Islet precursor cell (in vitro differentiated cells): ENCODE data around the gene TAOK1.
"Not testable (repeated sequence)": the region's sequence is repeated elsewhere in the genome, so short reads cannot be mapped to it uniquely, and the experiment has no call there.

Experiments
- DNase-seq: peaks from one replicate; pipeline ENCODE4 v3.0.0-alpha.2; 2018

TAOK1 gene

DNA sequence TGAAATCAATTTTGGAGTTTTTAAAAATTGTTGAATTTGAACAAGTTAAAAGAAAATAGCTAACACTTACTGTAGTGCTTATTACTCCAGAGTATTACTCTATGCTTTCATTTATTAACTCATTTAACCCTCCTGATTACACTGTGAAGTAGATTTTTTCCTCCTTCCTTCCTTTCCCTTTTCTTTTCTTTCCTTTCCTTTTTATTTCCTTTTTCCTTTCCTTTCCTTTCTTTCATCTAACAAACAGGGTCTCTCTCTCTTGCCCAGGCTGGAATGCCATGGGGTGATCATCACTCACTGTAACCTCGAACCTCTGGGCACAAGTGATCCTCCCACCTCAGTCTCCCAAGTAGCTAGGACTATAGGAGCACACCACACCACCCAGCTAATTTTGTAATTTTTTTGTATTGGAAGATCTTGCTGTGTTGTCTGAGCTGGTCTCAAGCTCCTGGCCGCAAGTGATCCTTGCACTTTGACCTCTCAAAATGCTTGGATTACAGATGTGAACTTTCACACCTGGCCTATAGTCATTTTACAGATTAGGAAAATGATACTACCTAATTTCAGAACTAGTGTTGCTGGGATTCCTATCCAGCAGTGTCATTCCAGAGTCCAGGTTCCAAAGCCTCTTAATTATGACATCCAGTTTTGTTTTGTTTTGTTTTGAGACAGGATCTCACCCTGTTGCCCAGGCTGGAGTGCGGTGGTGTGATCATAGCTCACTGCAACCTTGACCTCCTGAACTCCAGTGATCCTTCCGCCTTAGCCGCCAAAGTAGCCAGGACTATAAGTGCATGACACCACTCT, 59.9 kb downstream of the TAOK1 start:
- DNase-seq, result no peak

- no peak for DNase-seq
Observed at GRCh38 chr17:29451121-29451742, 61.1 kb downstream of the TAOK1 start.

- DNase-seq, result no peak
Observed at GRCh38 chr17:29458066-29458465, 67.9 kb downstream of the TAOK1 start.

DNA sequence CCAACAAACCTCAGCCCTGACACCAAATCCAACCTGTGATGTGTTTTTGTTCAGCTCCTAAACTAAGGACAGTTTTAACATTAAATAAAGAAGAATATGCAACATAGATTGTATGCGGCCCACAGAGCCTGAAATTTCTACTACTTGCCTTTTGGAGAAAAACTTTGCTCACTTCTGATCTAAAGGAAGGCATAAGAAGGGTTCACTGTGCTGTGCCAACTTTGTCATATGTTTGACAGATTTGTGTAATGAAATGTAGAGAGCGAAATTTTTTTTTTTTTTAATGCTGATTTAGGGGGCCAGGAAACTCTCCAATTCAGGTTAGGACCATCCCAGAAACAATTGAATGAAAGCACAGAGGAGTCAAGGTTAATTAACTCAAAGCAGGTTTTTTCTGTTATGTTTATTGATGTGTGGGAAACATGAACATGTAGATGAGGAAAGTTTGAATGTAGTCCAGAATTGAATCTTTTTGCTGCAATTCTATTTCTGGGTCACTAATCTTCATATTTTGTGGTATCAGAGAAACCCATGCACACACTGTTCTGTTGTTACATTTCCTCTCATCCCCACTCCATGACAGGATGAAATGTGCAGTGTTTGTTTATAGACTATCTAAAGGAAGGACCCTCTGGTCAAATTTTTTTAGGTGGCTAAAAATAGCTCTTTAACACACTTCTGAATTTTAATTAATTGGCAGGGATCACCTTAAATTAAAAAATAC, 71.5 kb downstream of the TAOK1 start:
- no peak for DNase-seq

GRCh38 chr17:29469276-29469675, 79.1 kb downstream of the TAOK1 start:
- no peak for DNase-seq

DNA sequence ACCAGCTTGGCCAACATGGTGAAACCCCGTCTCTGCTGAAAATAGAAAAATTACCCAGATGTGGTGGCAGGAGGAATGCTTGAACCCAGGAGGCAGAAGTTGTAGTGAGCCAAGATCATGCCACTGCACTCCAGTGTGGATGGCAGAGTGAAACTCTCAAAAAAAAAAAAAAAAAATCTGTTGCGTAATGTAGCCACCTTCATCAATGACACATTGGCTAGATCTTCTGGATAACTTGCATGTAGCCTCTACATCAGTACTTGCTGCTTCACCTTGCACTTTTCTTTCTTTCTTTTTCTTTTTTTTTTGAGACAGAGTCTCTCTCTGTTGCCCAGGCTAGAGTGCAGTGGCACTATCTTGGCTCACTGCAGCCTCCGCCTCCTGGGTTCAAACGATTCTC, 83.3 kb downstream of the TAOK1 start:
- not testable (repeated sequence) for DNase-seq

- no peak for DNase-seq
Observed at GRCh38 chr17:29474297-29474696, 84.1 kb downstream of the TAOK1 start.

DNA sequence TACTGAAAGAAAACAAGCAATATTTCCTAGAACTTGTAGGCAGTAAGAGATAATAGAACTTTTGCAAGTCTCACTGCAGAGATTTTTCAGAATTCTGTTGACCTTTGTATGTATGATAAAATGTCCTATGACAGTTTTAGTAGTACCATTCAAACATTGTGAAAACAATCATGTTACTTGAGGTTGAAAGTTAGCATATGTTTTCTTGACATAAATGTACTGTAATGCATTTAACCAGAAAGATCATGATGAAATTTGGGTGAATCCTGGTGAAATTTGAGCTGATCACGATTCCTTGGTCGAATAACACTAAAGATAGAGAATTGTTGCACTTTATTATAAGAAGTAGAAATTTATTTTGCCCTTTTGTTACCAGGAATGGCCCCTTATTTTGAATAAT, 85.7 kb downstream of the TAOK1 start:
- DNase-seq, result no peak

DNA sequence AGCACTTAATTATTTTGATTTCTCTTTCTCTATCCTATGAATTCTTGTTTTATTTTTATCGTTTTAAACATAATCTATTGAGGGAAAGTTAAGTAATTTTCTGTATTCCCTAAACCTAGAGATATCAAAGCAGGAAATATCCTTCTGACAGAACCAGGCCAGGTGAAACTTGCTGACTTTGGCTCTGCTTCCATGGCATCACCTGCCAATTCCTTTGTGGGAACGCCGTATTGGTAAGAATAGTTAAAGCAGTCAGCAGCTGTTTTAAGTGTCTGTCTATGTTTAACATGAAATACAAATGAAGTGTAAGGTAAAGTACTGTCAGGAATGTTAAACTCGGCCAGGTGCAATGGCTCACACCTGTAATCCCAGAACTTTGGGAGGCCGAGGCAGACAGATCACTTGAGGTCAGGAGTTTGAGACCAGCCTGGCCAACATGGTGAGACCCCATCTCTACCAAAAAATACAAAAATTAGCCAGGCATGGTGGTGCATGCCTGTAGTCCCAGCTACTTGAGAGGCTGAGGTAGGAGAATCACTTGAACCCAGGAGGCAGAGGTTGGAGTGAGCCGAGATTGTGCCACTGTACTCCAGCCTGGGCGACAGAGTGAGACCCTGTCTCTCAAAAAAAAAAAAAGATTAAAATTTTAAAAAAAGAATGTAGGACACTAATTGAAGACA, 90.2 kb downstream of the TAOK1 start:
- DNase-seq, result not testable (repeated sequence)

GRCh38 chr17:29483503-29483902, 93.3 kb downstream of the TAOK1 start:
- DNase-seq, result no peak

DNA sequence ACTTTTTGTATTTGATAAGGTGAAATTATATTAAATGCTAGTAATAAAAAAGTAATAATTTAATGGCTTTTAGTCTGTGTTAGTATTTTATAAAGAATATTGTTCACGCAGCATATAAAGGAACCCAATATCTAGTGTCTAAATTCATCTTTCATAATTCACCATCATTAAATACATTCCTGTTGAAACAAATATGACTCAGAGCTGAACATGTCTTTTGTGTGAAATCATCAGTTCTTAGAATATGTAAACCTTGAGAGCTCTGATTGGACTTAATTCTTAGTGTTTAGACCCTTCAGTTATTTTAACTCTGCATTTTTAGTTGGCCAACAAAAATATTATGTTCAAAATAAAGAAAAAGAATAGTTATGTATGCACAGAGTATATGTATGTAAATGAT, 104.8 kb downstream of the TAOK1 start:
- no peak for DNase-seq

DNA sequence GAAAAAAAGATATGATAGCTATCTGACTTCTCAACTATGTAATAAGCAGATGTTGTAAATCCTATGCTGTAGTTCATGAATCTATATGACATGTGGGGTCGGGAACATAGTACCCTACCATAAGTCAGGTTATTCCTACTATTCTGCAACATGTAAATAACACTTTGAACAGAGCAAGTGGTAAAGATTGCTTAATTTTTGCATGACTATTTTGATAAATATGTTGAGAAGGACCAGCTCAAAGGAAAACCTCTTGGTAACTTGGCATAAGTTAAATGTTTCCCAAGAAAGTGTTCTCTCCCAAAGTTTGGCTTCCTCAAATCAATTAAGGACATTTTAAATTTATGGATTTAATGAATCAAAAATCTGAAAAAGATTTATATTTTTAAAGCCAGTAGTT, 114.5 kb downstream of the TAOK1 start:
- no peak for DNase-seq

DNA sequence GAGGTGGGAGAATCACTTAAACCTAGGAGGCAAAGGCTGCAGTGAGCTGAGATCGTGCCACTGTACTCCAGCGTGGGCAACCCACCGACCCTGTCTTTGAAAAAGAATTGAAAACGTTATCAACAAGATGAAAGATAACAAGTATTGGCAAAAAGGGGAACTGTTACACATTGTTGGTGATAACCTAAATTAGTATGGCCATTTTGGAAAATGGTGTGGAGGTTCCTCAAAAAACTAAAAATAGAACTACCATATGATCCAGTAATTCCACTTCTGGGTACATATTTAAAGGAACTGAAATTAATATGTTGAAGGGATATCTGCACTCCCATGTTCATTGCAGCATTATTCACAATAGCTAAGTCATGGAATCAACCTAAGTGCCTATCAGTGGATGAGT, 115.7 kb downstream of the TAOK1 start:
- no peak for DNase-seq

GRCh38 chr17:29510953-29511352, 120.8 kb downstream of the TAOK1 start:
- DNase-seq, result no peak

DNA sequence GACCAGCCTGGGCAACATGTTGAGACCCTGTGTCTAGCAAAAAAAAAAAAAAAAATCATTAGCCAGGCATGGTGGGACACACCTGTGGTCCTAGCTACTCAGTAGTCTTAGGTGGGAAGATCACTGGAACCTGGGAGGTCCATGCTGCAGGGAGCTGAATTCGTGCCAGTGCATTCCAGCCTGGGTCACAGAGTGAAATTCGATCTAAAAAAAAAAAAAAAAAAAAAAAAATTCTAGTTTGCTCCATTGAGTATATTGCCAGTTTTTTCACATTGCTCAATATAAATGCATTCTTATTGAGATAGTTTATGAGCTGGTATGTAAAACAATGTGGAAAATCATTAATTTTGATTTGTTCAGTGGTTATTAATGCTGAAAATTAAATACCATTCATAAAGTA, 124.6 kb downstream of the TAOK1 start:
- no peak for DNase-seq

GRCh38 chr17:29518359-29518758, 128.2 kb downstream of the TAOK1 start:
- DNase-seq, result no peak

GRCh38 chr17:29524692-29525091, 134.5 kb downstream of the TAOK1 start:
- DNase-seq, result no peak

DNA sequence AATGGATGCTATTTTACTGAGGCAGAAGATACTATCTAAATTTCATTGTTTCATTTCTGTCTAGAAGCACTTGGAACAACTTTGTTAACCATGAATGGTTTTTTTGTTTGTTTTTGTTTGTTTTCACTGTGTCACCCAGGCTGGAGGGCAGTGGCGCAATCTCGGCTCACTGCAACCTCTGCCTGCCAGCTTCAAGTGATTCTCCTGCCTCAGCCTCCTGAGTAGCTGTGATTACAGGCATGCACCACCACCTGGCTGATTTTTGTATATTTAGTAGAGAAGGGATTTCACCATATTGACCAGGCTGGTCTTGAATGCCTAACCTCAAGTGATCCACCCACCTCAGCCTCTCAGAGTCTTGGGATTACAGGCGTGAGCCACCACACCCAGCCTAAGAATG, 136.2 kb downstream of the TAOK1 start:
- no peak for DNase-seq

DNA sequence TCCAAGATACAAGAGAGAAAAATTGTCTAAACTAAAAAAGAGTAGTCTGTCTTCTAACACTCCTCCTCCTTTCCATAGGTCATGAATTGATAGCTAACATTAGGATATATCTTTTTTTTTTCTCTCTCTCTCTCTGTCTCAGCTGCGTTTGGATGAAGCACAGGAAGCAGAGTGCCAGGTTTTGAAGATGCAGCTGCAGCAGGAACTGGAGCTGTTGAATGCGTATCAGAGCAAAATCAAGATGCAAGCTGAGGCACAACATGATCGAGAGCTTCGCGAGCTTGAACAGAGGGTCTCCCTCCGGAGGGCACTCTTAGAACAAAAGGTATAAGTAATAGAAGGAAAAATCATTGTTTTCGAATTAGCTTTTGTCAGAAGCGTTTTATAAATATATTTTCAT, 143.8 kb downstream of the TAOK1 start:
- DNase-seq, result no peak

DNA sequence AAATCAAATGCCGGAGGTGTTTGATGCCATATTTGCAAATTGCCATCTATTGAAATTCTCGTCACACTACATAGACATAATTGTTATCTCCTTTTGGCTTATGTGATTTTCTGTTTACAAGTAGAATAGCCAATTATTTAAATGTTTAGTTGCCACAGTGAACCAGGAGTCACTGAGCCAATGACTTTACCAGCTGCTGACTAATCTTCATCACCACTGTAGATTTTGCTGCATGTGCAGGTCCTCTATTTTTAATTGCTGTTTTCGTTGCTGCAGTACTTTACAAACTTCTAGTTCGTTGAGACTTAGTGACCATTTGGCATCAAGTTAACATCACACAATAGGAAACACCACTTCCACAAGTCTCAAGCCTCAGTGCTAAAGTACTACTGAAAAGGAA, 153.9 kb downstream of the TAOK1 start:
- DNase-seq, result no peak

- no peak for DNase-seq
Observed at GRCh38 chr17:29546085-29546484, 155.9 kb downstream of the TAOK1 start.

- DNase-seq, result no peak
Observed at GRCh38 chr17:29546830-29547229, 156.7 kb downstream of the TAOK1 start.

GRCh38 chr17:29549177-29549923, 159.2 kb downstream of the TAOK1 start:
- DNase-seq, result no peak
